ENCODE data around the gene NEUROD2.

The NEUROD2 gene

DNA sequence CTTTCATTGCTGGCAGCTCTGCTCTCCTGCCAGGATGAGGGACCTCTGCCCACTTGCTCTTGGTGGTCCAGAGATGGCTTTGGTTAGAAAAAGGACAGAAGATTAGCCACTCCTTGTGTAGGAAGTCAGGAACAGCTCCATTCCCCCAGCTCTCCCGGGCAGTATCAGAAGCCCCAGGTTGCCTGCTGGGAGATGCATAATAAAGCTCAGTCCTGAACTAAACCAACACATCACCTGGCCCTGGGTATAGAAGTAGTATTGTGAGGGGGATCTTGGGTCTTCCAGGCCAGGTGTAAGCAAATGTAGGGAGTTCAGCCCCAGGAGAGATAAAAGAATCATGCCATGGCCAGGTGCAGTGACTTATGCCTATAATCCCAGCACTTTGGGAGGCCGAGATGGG, 52.4 kb downstream of the NEUROD2 start:
- Histone ChIP-seq H3K4me3 (no peak overlapping the region), H3K36me3 (peaks cover 25 to 98% (median 49%) of the 10 kb centered on the region in 3 donors), H3K4me1 (no peaks in the 10 kb centered on the region), H3K9me3 (no peaks in the 10 kb centered on the region), H3K27me3 (no peaks in the 10 kb centered on the region), H3K27ac (no peak overlapping the region)
- DNase-seq: no peak
- intact Hi-C loops (cut with DNase I; ENCODE audit: low total_unique reads): no loop called here
- TF ChIP-seq, protein P1, sequence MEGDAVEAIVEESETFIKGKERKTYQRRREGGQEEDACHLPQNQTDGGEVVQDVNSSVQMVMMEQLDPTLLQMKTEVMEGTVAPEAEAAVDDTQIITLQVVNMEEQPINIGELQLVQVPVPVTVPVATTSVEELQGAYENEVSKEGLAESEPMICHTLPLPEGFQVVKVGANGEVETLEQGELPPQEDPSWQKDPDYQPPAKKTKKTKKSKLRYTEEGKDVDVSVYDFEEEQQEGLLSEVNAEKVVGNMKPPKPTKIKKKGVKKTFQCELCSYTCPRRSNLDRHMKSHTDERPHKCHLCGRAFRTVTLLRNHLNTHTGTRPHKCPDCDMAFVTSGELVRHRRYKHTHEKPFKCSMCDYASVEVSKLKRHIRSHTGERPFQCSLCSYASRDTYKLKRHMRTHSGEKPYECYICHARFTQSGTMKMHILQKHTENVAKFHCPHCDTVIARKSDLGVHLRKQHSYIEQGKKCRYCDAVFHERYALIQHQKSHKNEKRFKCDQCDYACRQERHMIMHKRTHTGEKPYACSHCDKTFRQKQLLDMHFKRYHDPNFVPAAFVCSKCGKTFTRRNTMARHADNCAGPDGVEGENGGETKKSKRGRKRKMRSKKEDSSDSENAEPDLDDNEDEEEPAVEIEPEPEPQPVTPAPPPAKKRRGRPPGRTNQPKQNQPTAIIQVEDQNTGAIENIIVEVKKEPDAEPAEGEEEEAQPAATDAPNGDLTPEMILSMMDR (IDR thresholded peaks at IDR 0.05): no peak

Measured in tibial artery (tissue), 4 donors.